CD4-positive, alpha-beta T cell (primary cell): ENCODE measurements around the gene TTC12. TPM values are rescaled to one million over a fixed set of nuclear protein-coding genes. Genes with fewer than 3 reads are reported as not detected.

ENCODE experiments used
- ATAC-seq: fragments of 200-7000 bp; cut with Tn5 transposase; one replicate; pipeline ENCODE4 v1.10.0; 2022; ENCODE audit warnings: mild to moderate bottlenecking; ENCODE audit not compliant: poor library complexity
- CTCF ChIA-PET: fragments of 350-600 bp; sonication (Branson Sonifier 250); formaldehyde crosslinking; loops from one replicate; lab custom pipeline; 2021; ENCODE audit warnings: antibody characterized with exemption, inconsistent platforms; lab: Charles Lee
- POLR2A ChIA-PET: fragments of 350-600 bp; sonication (Branson Sonifier 250); formaldehyde crosslinking; loops from one replicate; lab custom pipeline; 2021; ENCODE audit warnings: antibody characterized with exemption, inconsistent platforms; lab: Charles Lee
- DNase-seq, 14 experiments: peaks; one replicate each; pipeline ENCODE4 v3.0.0-alpha.2; 2013 to 2020; ENCODE audit warnings: mixed read lengths in 2 of 14
- H3K27ac ChIP-seq, 2 donors: one replicate each; pipeline versions ENCODE4 v1.5.1 to v1.7.0; 2013; ENCODE audit warnings: low read length in 2 of 2, low read depth in 1 of 2, mild to moderate bottlenecking in 1 of 2
- H3K27me3 ChIP-seq, 2 experiments: 1 replicate in 1 of 2; 2 replicates in 1 of 2; pipeline versions ENCODE4 v1.6.1 to v1.7.0; 2013; ENCODE audit warnings: low read length in 2 of 2, control low read depth in 1 of 2, mild to moderate bottlenecking in 1 of 2, moderate library complexity in 1 of 2; ENCODE audit not compliant: insufficient read depth in 2 of 2, control insufficient read depth in 1 of 2
- H3K36me3 ChIP-seq: one replicate; pipeline ENCODE4 v1.6.1; 2013; ENCODE audit warnings: low read length, control low read depth; ENCODE audit not compliant: insufficient read depth
- H3K4me1 ChIP-seq: one replicate; pipeline ENCODE4 v1.6.1; 2013; ENCODE audit warnings: low read length, control low read depth; ENCODE audit not compliant: insufficient read depth
- H3K4me3 ChIP-seq: one replicate; pipeline ENCODE4 v1.5.1; 2013; ENCODE audit warnings: mild to moderate bottlenecking, low read length, moderate library complexity
- H3K9me3 ChIP-seq, 2 experiments: 1 replicate in 1 of 2; 2 replicates in 1 of 2; pipeline versions ENCODE4 v1.6.1 to v1.7.0; 2013; ENCODE audit warnings: low read length in 2 of 2, mild to moderate bottlenecking in 2 of 2, control low read depth in 1 of 2, moderate library complexity in 1 of 2; ENCODE audit not compliant: control insufficient read depth in 1 of 2, insufficient read depth in 1 of 2
- H3K27ac Mint-ChIP-seq: one replicate; pipeline ENCODE4 v1.8.0; 2020; ENCODE audit warnings: mixed read lengths
- H3K27me3 Mint-ChIP-seq: one replicate; pipeline ENCODE4 v1.8.0; 2021; ENCODE audit warnings: mixed read lengths
- H3K36me3 Mint-ChIP-seq: one replicate; pipeline ENCODE4 v1.8.0; 2021; ENCODE audit warnings: low read depth, mixed read lengths
- H3K4me1 Mint-ChIP-seq: one replicate; pipeline ENCODE4 v1.8.0; 2021; ENCODE audit warnings: low read depth, mixed read lengths
- H3K4me3 Mint-ChIP-seq: one replicate; pipeline ENCODE4 v1.8.0; 2020; ENCODE audit warnings: mild to moderate bottlenecking, mixed read lengths
- H3K9me3 Mint-ChIP-seq: one replicate; pipeline ENCODE4 v1.8.0; 2020; ENCODE audit warnings: mixed read lengths
- CTCF ChIP-seq: fragments of 200-600 bp; IDR thresholded peaks from one replicate; pipeline ENCODE4 v1.8.0; 2022; ENCODE audit warnings: antibody characterized with exemption, mild to moderate bottlenecking
- intact Hi-C, 2 experiments: fragments of 100-400 bp; cut with DNase I in 1 of 2; cut with micrococcal nuclease in 1 of 2; formaldehyde crosslinking; loops; one replicate each; pipeline versions ENCODE4 v1.15.1 to v1.9.0; 2023 to 2025; cut with DNase I, micrococcal nuclease
- total RNA-seq, 174 experiments: library from RNA in 2 of 174; stranded (reverse) in 2 of 174; gene quantifications; one replicate each; pipeline ENCODE4 v1.2.3 and lab custom pipeline; 2021 to 2026

TTC12 gene
- total RNA-seq, 2 experiments from 2014 or later: 26.5 to 34.5 TPM

- ChIA-PET POLR2A (no interaction called here), CTCF (no interaction called here)
- Mint-ChIP-seq H3K9me3 (no peaks in the 10 kb centered on the region), H3K4me3 (no peak overlapping the region), H3K36me3 (no peaks in the 10 kb centered on the region), H3K27me3 (no peaks in the 10 kb centered on the region), H3K4me1 (no peaks in the 10 kb centered on the region), H3K27ac (no peak overlapping the region)
- no peaks in the 10 kb centered on the region for H3K9me3 ChIP-seq
- no peaks in the 10 kb centered on the region for H3K36me3 ChIP-seq
- no peaks in the 10 kb centered on the region for H3K4me1 ChIP-seq
- no peak for TF ChIP-seq CTCF
- no peak for DNase-seq
- ATAC-seq: no peak
- intact Hi-C loops: no loop called here
- no peak overlapping the region for H3K4me3 ChIP-seq
- H3K27ac ChIP-seq: no peak overlapping the region
- H3K27me3 ChIP-seq: no peaks in the 10 kb centered on the region
Observed at GRCh38 chr11:113276466-113276865, 37.9 kb upstream of the TTC12 start.

GRCh38 chr11:113277907-113278306 lies 36.5 kb upstream of the TTC12 start:
- Histone ChIP-seq H3K27ac (no peak overlapping the region), H3K36me3 (no peaks in the 10 kb centered on the region), H3K4me3 (no peak overlapping the region), H3K4me1 (no peaks in the 10 kb centered on the region), H3K9me3 (no peaks in the 10 kb centered on the region), H3K27me3 (no peaks in the 10 kb centered on the region)
- Mint-ChIP-seq H3K27ac (no peak overlapping the region), H3K36me3 (no peaks in the 10 kb centered on the region), H3K27me3 (no peaks in the 10 kb centered on the region), H3K4me1 (no peaks in the 10 kb centered on the region), H3K9me3 (no peaks in the 10 kb centered on the region), H3K4me3 (no peak overlapping the region)
- intact Hi-C loops: no loop called here
- CTCF ChIA-PET: no interaction called here
- DNase-seq: no peak
- POLR2A ChIA-PET: no interaction called here
- ATAC-seq: no peak
- no peak for TF ChIP-seq CTCF

GRCh38 chr11:113278481-113278880 lies 35.9 kb upstream of the TTC12 start:
- H3K27me3 Mint-ChIP-seq: no peaks in the 10 kb centered on the region
- Histone ChIP-seq H3K27me3 (no peaks in the 10 kb centered on the region), H3K4me1 (no peaks in the 10 kb centered on the region), H3K9me3 (no peaks in the 10 kb centered on the region), H3K4me3 (no peak overlapping the region), H3K27ac (no peak overlapping the region), H3K36me3 (no peaks in the 10 kb centered on the region)
- TF ChIP-seq CTCF: no peak
- DNase-seq (no peak), ATAC-seq (no peak)
- H3K27ac Mint-ChIP-seq: no peak overlapping the region
- ChIA-PET CTCF (no interaction called here), POLR2A (no interaction called here)
- intact Hi-C loops: no loop called here
- H3K4me1 Mint-ChIP-seq: no peaks in the 10 kb centered on the region
- H3K4me3 Mint-ChIP-seq: no peak overlapping the region
- no peaks in the 10 kb centered on the region for H3K9me3 Mint-ChIP-seq
- H3K36me3 Mint-ChIP-seq: no peaks in the 10 kb centered on the region
